Measurements from ENCODE around the gene GFOD2.
"Not testable (repeated sequence)": the region's sequence is repeated elsewhere in the genome, so short reads cannot be mapped to it uniquely, and the experiment has no call there.

The GFOD2 gene

GRCh38 chr16:67719048-67719777, at the start of gene GFOD2:
GFOD2 (minus strand) TSS chr16:67719316; CDS start chr16:67685715, 33,601 bp downstream.
- Mint-ChIP-seq H3K4me3 (peak within 1 kb of the TSS; percentile 97), H3K4me1 (peaks cover 44% of the 10 kb centered on the region), H3K36me3 (peaks cover 2% of the 10 kb centered on the region), H3K27me3 (no peaks in the 10 kb centered on the region), H3K9me3 (no peaks in the 10 kb centered on the region), H3K27ac (peak within 1 kb of the TSS; percentile 97)

- Mint-ChIP-seq H3K27me3 (no peaks in the 10 kb centered on the region), H3K4me3 (no peak overlapping the region), H3K27ac (no peak overlapping the region), H3K4me1 (peaks cover 8% of the 10 kb centered on the region), H3K36me3 (peaks cover 17% of the 10 kb centered on the region), H3K9me3 (no peaks in the 10 kb centered on the region)
Measured at GRCh38 chr16:67767953-67768352, 48.8 kb upstream of the GFOD2 start.

GRCh38 chr16:67766291-67766690, 47.2 kb upstream of the GFOD2 start:
- Mint-ChIP-seq H3K4me3 (no peak overlapping the region), H3K4me1 (peaks cover 9% of the 10 kb centered on the region), H3K27me3 (no peaks in the 10 kb centered on the region), H3K36me3 (peaks cover 15% of the 10 kb centered on the region), H3K9me3 (no peaks in the 10 kb centered on the region), H3K27ac (no peak overlapping the region)

GRCh38 chr16:67764158-67764667, 45.1 kb upstream of the GFOD2 start:
- peaks cover 8% of the 10 kb centered on the region for H3K36me3 Mint-ChIP-seq
- H3K4me1 Mint-ChIP-seq = peaks cover 20% of the 10 kb centered on the region
- H3K4me3 Mint-ChIP-seq = no peak overlapping the region
- no peaks in the 10 kb centered on the region for H3K9me3 Mint-ChIP-seq
- no peaks in the 10 kb centered on the region for H3K27me3 Mint-ChIP-seq
- H3K27ac Mint-ChIP-seq = no peak overlapping the region

GRCh38 chr16:67763066-67763465, 44.0 kb upstream of the GFOD2 start:
- Mint-ChIP-seq H3K27ac (no peak overlapping the region), H3K27me3 (no peaks in the 10 kb centered on the region), H3K36me3 (peaks cover 11% of the 10 kb centered on the region), H3K9me3 (no peaks in the 10 kb centered on the region), H3K4me1 (peaks cover 20% of the 10 kb centered on the region), H3K4me3 (no peak overlapping the region)

- no peak overlapping the region for H3K4me3 Mint-ChIP-seq
- H3K9me3 Mint-ChIP-seq = no peaks in the 10 kb centered on the region
- H3K36me3 Mint-ChIP-seq = peaks cover 11% of the 10 kb centered on the region
- H3K4me1 Mint-ChIP-seq = peaks cover 20% of the 10 kb centered on the region
- H3K27me3 Mint-ChIP-seq = no peaks in the 10 kb centered on the region
- no peak overlapping the region for H3K27ac Mint-ChIP-seq
Measured at GRCh38 chr16:67762385-67762784, 43.3 kb upstream of the GFOD2 start.

GRCh38 chr16:67761924-67762323, 42.8 kb upstream of the GFOD2 start:
- Mint-ChIP-seq H3K27me3 (no peaks in the 10 kb centered on the region), H3K4me1 (peaks cover 20% of the 10 kb centered on the region), H3K36me3 (peaks cover 11% of the 10 kb centered on the region), H3K27ac (no peak overlapping the region), H3K4me3 (no peak overlapping the region), H3K9me3 (no peaks in the 10 kb centered on the region)

GRCh38 chr16:67760956-67761230, 41.8 kb upstream of the GFOD2 start:
- H3K27ac Mint-ChIP-seq = peak overlapping the region; percentile 30
- H3K27me3 Mint-ChIP-seq = no peaks in the 10 kb centered on the region
- H3K36me3 Mint-ChIP-seq = peaks cover 6% of the 10 kb centered on the region
- H3K4me3 Mint-ChIP-seq = no peak overlapping the region
- peaks cover 20% of the 10 kb centered on the region for H3K4me1 Mint-ChIP-seq
- H3K9me3 Mint-ChIP-seq = no peaks in the 10 kb centered on the region

- Mint-ChIP-seq H3K27ac (peak overlapping the region; percentile 30), H3K9me3 (no peaks in the 10 kb centered on the region), H3K27me3 (no peaks in the 10 kb centered on the region), H3K4me3 (no peak overlapping the region), H3K36me3 (peaks cover 6% of the 10 kb centered on the region), H3K4me1 (peaks cover 20% of the 10 kb centered on the region)
Measured at GRCh38 chr16:67760206-67760955, 41.3 kb upstream of the GFOD2 start.

- Mint-ChIP-seq H3K9me3 (no peaks in the 10 kb centered on the region), H3K27ac (no peak overlapping the region), H3K4me3 (no peak overlapping the region), H3K27me3 (no peaks in the 10 kb centered on the region), H3K36me3 (peaks cover 6% of the 10 kb centered on the region), H3K4me1 (peaks cover 20% of the 10 kb centered on the region)
Measured at GRCh38 chr16:67758966-67759365, 39.9 kb upstream of the GFOD2 start.

GRCh38 chr16:67758006-67758405, 38.9 kb upstream of the GFOD2 start:
- Mint-ChIP-seq H3K27ac (no peak overlapping the region), H3K36me3 (peaks cover 6% of the 10 kb centered on the region), H3K4me1 (peaks cover 18% of the 10 kb centered on the region), H3K4me3 (no peak overlapping the region), H3K9me3 (no peaks in the 10 kb centered on the region), H3K27me3 (no peaks in the 10 kb centered on the region)

- Mint-ChIP-seq H3K27ac (no peak overlapping the region), H3K27me3 (no peaks in the 10 kb centered on the region), H3K4me1 (peaks cover 4% of the 10 kb centered on the region), H3K36me3 (peaks cover 2% of the 10 kb centered on the region), H3K4me3 (no peak overlapping the region), H3K9me3 (no peaks in the 10 kb centered on the region)
Measured at GRCh38 chr16:67752641-67753040, 33.5 kb upstream of the GFOD2 start.

- not testable (repeated sequence) for H3K4me1 Mint-ChIP-seq, H3K4me3 Mint-ChIP-seq, H3K27ac Mint-ChIP-seq, H3K27me3 Mint-ChIP-seq, H3K36me3 Mint-ChIP-seq, H3K9me3 Mint-ChIP-seq
Measured at GRCh38 chr16:67751331-67751730, 32.2 kb upstream of the GFOD2 start.

- Mint-ChIP-seq H3K9me3 (no peaks in the 10 kb centered on the region), H3K27ac (no peak overlapping the region), H3K36me3 (peaks cover 2% of the 10 kb centered on the region), H3K4me1 (peaks cover 4% of the 10 kb centered on the region), H3K4me3 (no peak overlapping the region), H3K27me3 (no peaks in the 10 kb centered on the region)
Measured at GRCh38 chr16:67750466-67750865, 31.4 kb upstream of the GFOD2 start.

- Mint-ChIP-seq H3K4me3 (no peak overlapping the region), H3K36me3 (peaks cover 2% of the 10 kb centered on the region), H3K27me3 (no peaks in the 10 kb centered on the region), H3K4me1 (peaks cover 4% of the 10 kb centered on the region), H3K9me3 (no peaks in the 10 kb centered on the region), H3K27ac (no peak overlapping the region)
Measured at GRCh38 chr16:67749436-67750078, 30.4 kb upstream of the GFOD2 start.

GRCh38 chr16:67748834-67749233, 29.7 kb upstream of the GFOD2 start:
- H3K4me1 Mint-ChIP-seq = peaks cover 4% of the 10 kb centered on the region
- no peaks in the 10 kb centered on the region for H3K27me3 Mint-ChIP-seq
- no peak overlapping the region for H3K4me3 Mint-ChIP-seq
- no peaks in the 10 kb centered on the region for H3K9me3 Mint-ChIP-seq
- no peak overlapping the region for H3K27ac Mint-ChIP-seq
- peaks cover 2% of the 10 kb centered on the region for H3K36me3 Mint-ChIP-seq

Data from activated naive CD4-positive, alpha-beta T cell treated with anti-CD3 and anti-CD28 coated beads, Interleukin-2, amount 50 U/mL, for 24 hours (primary cell).